ENCODE data around the gene MAST4.

GRCh38 chr5:66582499-66583165 lies 13.6 kb upstream of the MAST4 start:
- TF ChIP-seq POLR2A (IDR thresholded peaks at IDR 0.05) (no peak), CTCF (IDR thresholded peaks at IDR 0.05) (no peak)

Measured in uterus (tissue), 2 donors.